22Rv1 (cell line): ENCODE data around the gene TMEM163.

Source experiments
- CTCF ChIP-seq: fragments of 450-650 bp; IDR thresholded peaks from 2 replicates; pipeline ENCODE4 v1.5.1; 2017; ENCODE audit warnings: mild to moderate bottlenecking
- ZFX ChIP-seq: fragments of 450-650 bp; IDR thresholded peaks from 2 replicates; pipeline ENCODE4 v1.6.1; 2017; ENCODE audit warnings: antibody characterized with exemption, borderline replicate concordance

GRCh38 chr2:134681201-134681600, 37.6 kb downstream of the TMEM163 start:
- TF ChIP-seq CTCF: no peak
- no peak for TF ChIP-seq ZFX
